Measurements from ENCODE around the gene SAA2.
"Not testable (repeated sequence)": the region's sequence is repeated elsewhere in the genome, so short reads cannot be mapped to it uniquely, and the experiment has no call there.

The SAA2 gene

GRCh38 chr11:18280438-18281045 is 32.1 kb upstream of the SAA2 start:
- H3K4me3 ChIP-seq (ENCODE audit: low read depth, low read length) = no peak overlapping the region
- no peaks in the 10 kb centered on the region for H3K36me3 ChIP-seq
- H3K9me3 ChIP-seq = no peaks in the 10 kb centered on the region
- DNase-seq = no peak
- TF ChIP-seq, protein P1, sequence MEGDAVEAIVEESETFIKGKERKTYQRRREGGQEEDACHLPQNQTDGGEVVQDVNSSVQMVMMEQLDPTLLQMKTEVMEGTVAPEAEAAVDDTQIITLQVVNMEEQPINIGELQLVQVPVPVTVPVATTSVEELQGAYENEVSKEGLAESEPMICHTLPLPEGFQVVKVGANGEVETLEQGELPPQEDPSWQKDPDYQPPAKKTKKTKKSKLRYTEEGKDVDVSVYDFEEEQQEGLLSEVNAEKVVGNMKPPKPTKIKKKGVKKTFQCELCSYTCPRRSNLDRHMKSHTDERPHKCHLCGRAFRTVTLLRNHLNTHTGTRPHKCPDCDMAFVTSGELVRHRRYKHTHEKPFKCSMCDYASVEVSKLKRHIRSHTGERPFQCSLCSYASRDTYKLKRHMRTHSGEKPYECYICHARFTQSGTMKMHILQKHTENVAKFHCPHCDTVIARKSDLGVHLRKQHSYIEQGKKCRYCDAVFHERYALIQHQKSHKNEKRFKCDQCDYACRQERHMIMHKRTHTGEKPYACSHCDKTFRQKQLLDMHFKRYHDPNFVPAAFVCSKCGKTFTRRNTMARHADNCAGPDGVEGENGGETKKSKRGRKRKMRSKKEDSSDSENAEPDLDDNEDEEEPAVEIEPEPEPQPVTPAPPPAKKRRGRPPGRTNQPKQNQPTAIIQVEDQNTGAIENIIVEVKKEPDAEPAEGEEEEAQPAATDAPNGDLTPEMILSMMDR (IDR thresholded peaks at IDR 0.05; ENCODE audit: low read depth, low read length) = no peak
- no peaks in the 10 kb centered on the region for H3K27me3 ChIP-seq
- H3K4me1 ChIP-seq = no peaks in the 10 kb centered on the region

DNA sequence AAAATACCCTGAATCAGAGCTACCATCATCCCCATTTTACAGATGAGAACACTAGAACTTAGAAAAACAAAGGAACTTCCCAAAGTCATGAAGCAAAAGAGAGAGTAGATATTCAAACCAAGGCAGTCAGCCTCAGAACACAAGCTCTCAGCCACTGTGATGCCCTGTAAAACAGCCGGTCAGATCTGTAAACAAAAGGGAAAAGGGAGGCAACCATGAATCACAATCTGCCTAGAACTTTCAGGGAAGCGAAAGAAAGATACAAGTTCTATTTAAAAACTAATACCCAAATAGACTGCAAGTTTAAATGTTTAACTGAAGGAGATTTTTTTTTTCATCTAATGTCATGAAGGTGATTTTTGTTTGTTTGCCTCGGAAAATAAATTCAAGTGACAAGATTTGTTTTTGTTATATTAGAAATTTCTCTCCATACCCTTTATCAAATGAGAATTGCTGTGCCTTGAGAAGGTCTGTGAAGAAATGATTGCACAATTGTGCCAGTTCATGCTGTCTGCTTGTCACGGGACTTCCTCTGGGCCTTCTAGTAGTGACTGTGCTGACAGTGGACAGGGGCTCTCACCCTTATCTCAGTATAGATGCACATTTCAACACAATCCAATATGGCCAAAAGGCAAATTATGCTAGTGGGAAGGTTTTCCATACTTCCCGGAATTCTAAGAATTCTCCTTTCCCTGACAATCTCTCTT is 29.2 kb upstream of the SAA2 start:
- no peaks in the 10 kb centered on the region for H3K36me3 ChIP-seq
- no peaks in the 10 kb centered on the region for H3K4me1 ChIP-seq
- no peaks in the 10 kb centered on the region for H3K27me3 ChIP-seq
- H3K9me3 ChIP-seq = no peaks in the 10 kb centered on the region
- TF ChIP-seq, protein P1 (IDR thresholded peaks at IDR 0.05; ENCODE audit: low read depth, low read length) = no peak
- no peak overlapping the region for H3K4me3 ChIP-seq (ENCODE audit: low read depth, low read length)
- no peak for DNase-seq

DNA sequence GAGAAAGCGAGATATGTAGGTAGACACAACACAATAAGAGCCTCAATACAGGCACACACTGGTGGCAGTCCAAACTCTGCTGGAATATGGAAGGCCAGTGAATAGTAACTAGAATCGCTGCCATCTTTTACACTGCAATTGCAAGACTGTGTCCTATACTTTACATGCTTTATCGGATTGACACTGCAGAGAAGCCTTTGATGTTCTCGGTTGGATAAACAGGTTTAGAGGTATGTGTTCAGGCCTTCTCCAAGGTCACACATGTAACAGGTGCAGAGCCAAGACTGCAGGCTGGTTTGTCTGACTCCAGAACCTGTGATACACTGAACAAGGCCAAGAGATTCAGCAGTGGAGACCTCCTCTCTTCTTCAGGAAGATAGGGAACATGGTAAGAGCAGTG is 22.7 kb upstream of the SAA2 start:
- H3K27me3 ChIP-seq = no peaks in the 10 kb centered on the region
- TF ChIP-seq, protein P1 (IDR thresholded peaks at IDR 0.05; ENCODE audit: low read depth, low read length) = no peak
- no peak overlapping the region for H3K4me3 ChIP-seq (ENCODE audit: low read depth, low read length)
- no peaks in the 10 kb centered on the region for H3K4me1 ChIP-seq
- H3K36me3 ChIP-seq = no peaks in the 10 kb centered on the region
- no peaks in the 10 kb centered on the region for H3K9me3 ChIP-seq
- DNase-seq = no peak

DNA sequence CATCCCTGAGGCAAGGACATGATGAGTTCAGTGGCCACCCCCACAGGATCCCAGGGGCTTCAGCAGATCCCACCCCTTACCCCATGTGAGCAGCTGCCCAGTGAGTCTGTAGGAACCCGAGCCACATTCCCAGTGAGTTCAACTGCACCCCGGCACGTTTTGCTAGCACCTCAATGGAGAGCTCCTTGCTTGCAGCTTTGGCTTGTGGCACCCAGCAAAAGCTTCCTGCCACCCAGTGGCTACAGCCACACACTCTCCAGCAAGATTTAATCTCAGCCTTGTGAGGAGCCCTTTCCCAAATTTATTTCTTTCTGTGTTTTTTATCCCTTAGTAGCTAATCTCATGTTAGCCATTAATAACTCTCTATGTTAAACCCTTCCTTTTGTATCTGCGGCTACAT is 21.6 kb upstream of the SAA2 start:
- DNase-seq = no peak
- H3K27me3 ChIP-seq = 0 out of 2 replicates have a peak, but pooled peaks cover 2% of the 10 kb centered on the region
- TF ChIP-seq, protein P1 (IDR thresholded peaks at IDR 0.05; ENCODE audit: low read depth, low read length) = no peak

DNA sequence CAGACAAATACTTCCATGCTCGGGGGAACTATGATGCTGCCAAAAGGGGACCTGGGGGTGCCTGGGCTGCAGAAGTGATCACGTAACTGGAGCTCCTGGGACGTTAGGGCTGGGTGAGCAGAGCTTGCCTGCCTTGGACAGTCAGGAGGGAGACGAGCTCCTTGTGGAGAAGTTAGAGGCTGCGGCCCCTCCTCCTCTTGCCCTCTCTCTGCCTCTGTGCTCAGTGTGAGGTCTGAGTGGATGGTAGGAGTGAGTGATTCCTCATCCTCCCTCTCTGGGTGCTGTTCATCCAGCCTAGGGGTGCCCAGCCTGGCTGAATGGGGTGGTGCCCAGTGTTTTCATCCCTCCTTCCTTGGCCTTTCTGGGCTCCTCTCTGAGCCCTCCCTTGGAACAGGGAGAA is 20.8 kb upstream of the SAA2 start:
- H3K36me3 ChIP-seq; H3K9me3 ChIP-seq; H3K4me3 ChIP-seq (ENCODE audit: low read depth, low read length); H3K4me1 ChIP-seq; H3K27me3 ChIP-seq; DNase-seq: not testable (repeated sequence)

More for the DNA sequence above, 21.6 kb upstream of the SAA2 start:
- Histone ChIP-seq H3K9me3 (no peaks in the 10 kb centered on the region), H3K4me3 (ENCODE audit: low read depth, low read length) (no peak overlapping the region), H3K4me1 (no peaks in the 10 kb centered on the region), H3K36me3 (no peaks in the 10 kb centered on the region)

DNA sequence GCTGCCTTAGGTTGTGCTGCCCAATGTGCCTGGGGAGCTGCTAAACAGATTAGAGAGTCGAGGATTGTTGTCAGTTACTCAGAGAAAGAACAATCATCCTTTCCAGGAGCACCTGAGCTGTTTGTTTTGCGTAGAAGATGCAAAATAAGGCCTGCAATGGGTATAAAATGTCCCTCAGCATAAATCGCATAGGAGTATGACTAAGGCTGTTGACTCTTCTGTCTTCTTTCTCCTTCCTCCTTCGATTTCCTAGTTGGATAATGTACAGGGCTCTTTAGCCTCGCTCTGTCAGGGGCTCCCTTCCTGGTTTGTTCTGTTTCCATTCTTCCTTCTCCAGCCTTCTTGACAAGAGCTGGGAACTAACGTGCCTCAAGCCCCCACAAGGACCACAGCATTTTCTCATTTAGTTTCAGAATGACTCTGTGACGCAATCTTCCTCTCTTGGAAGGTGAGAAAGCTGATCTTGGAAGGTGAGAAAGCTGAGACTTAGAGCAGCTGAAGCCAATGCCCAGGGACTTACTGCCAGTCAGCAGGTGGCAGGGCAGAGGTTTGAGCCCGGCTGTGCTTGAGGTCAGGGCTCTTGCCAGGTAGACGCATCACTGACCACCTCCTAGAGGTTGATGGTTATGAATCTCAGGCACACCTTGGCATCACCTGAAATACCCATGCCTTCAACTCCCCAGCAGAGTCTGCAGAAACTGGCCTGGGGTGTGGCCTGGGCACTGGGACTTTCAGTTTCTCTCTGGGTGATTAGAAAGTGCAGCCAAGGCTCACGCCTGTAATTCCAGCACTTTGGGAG is 19.1 kb upstream of the SAA2 start:
- H3K4me1 ChIP-seq; H3K4me3 ChIP-seq (ENCODE audit: low read depth, low read length); DNase-seq; H3K27me3 ChIP-seq; H3K36me3 ChIP-seq; H3K9me3 ChIP-seq: not testable (repeated sequence)

- TF ChIP-seq, protein P1 (IDR thresholded peaks at IDR 0.05; ENCODE audit: low read depth, low read length) = no peak
- no peak for DNase-seq
- Histone ChIP-seq H3K4me1 (no peaks in the 10 kb centered on the region), H3K4me3 (ENCODE audit: low read depth, low read length) (no peak within 1 kb of the TSS), H3K27me3 (0 out of 2 replicates have a peak, but pooled peaks cover 2% of the 10 kb centered on the region), H3K36me3 (no peaks in the 10 kb centered on the region), H3K9me3 (no peaks in the 10 kb centered on the region)
Measured at GRCh38 chr11:18265949-18266348, 17.5 kb upstream of the SAA2 start, which contains the start of gene SAA1. TSS of gene SAA1 (plus strand) at chr11:18266264. CDS start at chr11:18266888, 624 bp downstream.

All from BE2C (cell line).